Measurements from ENCODE around the gene NECTIN1. TPM values are rescaled to one million over a fixed set of nuclear protein-coding genes. Genes with fewer than 3 reads are reported as not detected.

Gene NECTIN1
- total RNA-seq, 1 donor from 2014 or later: 58.2 TPM

DNA sequence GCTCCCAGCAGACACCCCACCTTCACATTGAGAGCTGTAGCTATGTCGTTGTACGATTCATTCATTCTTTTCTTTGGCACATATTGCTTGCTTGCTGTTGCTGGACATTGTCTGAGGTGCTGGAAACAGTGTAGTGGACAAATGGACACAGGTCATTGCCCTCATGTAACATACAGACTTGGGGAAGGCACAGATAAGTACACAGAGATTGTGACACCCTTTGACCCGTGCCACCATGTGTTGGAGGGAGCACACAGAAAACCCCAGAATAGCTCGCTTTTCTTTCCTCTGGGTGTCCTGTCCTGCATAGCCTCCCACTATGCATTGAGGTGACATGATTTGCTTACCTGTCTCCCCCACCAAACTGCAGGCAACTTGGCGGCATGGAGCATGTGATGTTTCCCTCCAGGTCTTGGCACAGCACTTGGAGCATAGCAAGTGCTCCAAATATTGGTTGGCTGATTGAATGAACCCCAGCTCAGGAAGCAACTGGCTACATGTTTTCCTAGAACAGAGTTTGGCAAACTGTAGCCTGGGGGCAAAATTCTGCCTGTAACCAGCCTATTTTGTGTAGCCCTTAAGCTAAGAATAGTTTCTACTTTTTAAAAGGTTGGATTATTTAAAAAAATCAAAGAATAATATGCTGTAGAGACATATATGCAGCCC, 30.9 kb upstream of the NECTIN1 start:
- TF ChIP-seq, protein P1, sequence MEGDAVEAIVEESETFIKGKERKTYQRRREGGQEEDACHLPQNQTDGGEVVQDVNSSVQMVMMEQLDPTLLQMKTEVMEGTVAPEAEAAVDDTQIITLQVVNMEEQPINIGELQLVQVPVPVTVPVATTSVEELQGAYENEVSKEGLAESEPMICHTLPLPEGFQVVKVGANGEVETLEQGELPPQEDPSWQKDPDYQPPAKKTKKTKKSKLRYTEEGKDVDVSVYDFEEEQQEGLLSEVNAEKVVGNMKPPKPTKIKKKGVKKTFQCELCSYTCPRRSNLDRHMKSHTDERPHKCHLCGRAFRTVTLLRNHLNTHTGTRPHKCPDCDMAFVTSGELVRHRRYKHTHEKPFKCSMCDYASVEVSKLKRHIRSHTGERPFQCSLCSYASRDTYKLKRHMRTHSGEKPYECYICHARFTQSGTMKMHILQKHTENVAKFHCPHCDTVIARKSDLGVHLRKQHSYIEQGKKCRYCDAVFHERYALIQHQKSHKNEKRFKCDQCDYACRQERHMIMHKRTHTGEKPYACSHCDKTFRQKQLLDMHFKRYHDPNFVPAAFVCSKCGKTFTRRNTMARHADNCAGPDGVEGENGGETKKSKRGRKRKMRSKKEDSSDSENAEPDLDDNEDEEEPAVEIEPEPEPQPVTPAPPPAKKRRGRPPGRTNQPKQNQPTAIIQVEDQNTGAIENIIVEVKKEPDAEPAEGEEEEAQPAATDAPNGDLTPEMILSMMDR (IDR thresholded peaks at IDR 0.05): no peak
- TF ChIP-seq POLR2AphosphoS5 (IDR thresholded peaks at IDR 0.05; ENCODE audit: insufficient read depth in 1 of 2, low read depth in 1 of 2) (no peak), POLR2A (IDR thresholded peaks at IDR 0.05) (no peak)
- no peaks in the 10 kb centered on the region for H3K27me3 ChIP-seq
- H3K36me3 ChIP-seq: no peaks in the 10 kb centered on the region
- no peak for DNase-seq (ENCODE audit: extremely low spot score in 2 of 2)
- no peak overlapping the region for H3K27ac ChIP-seq
- intact Hi-C loops (cut with DNase I): no loop called here
- H3K4me3 ChIP-seq: no peak overlapping the region
- no peaks in the 10 kb centered on the region for H3K4me1 ChIP-seq
- H3K9me3 ChIP-seq: no peaks in the 10 kb centered on the region

DNA sequence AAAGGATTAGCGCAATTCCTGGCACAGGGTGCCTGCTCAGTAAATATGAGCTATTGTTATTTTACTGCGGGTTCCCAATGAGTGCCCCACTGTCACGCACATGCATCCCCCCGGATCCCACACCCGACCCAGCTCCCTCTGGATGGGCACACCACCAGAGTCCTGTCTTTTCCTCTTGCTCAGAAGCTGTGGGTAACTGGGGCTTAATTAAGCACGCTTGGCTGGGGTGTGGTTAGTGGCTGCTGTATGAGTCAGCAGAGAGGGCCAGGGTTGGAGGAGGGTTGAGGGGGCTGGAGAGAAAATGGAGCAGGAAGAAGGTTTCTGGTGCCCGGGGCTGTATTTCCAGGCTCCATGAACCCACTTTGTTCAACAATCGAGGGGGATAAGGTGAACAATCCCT, 30.3 kb upstream of the NECTIN1 start:
- no peak for DNase-seq (ENCODE audit: extremely low spot score in 2 of 2)
- TF ChIP-seq POLR2A (IDR thresholded peaks at IDR 0.05) (no peak), POLR2AphosphoS5 (IDR thresholded peaks at IDR 0.05; ENCODE audit: insufficient read depth in 1 of 2, low read depth in 1 of 2) (no peak)
- TF ChIP-seq, protein P1 (IDR thresholded peaks at IDR 0.05): no peak
- no peaks in the 10 kb centered on the region for H3K27me3 ChIP-seq
- H3K36me3 ChIP-seq: no peaks in the 10 kb centered on the region
- H3K27ac ChIP-seq: no peak overlapping the region
- intact Hi-C loops (cut with DNase I): no loop called here
- no peaks in the 10 kb centered on the region for H3K4me1 ChIP-seq
- no peaks in the 10 kb centered on the region for H3K9me3 ChIP-seq
- H3K4me3 ChIP-seq: no peak overlapping the region

- no peak for TF ChIP-seq POLR2A (IDR thresholded peaks at IDR 0.05)
- TF ChIP-seq POLR2AphosphoS5 (IDR thresholded peaks at IDR 0.05; ENCODE audit: insufficient read depth in 1 of 2, low read depth in 1 of 2): no peak
- TF ChIP-seq, protein P1 (IDR thresholded peaks at IDR 0.05): no peak
- Histone ChIP-seq H3K27me3 (no peaks in the 10 kb centered on the region), H3K4me3 (no peak overlapping the region), H3K36me3 (no peaks in the 10 kb centered on the region), H3K9me3 (no peaks in the 10 kb centered on the region), H3K4me1 (peaks cover under 1% of the 10 kb centered on the region), H3K27ac (no peak overlapping the region)
- intact Hi-C loops (cut with DNase I): no loop called here
- no peak for DNase-seq (ENCODE audit: extremely low spot score in 2 of 2)
Measured at GRCh38 chr11:119758291-119758690, 29.3 kb upstream of the NECTIN1 start.

GRCh38 chr11:119757378-119757777, 28.4 kb upstream of the NECTIN1 start:
- Histone ChIP-seq H3K36me3 (no peaks in the 10 kb centered on the region), H3K27me3 (no peaks in the 10 kb centered on the region), H3K4me3 (no peak overlapping the region), H3K9me3 (no peaks in the 10 kb centered on the region), H3K4me1 (peaks cover 9% of the 10 kb centered on the region), H3K27ac (no peak overlapping the region)
- DNase-seq (ENCODE audit: extremely low spot score in 2 of 2): no peak
- TF ChIP-seq, protein P1 (IDR thresholded peaks at IDR 0.05): no peak
- no peak for TF ChIP-seq POLR2A (IDR thresholded peaks at IDR 0.05)
- TF ChIP-seq POLR2AphosphoS5 (IDR thresholded peaks at IDR 0.05; ENCODE audit: insufficient read depth in 1 of 2, low read depth in 1 of 2): no peak
- intact Hi-C loops (cut with DNase I): no loop called here

DNA sequence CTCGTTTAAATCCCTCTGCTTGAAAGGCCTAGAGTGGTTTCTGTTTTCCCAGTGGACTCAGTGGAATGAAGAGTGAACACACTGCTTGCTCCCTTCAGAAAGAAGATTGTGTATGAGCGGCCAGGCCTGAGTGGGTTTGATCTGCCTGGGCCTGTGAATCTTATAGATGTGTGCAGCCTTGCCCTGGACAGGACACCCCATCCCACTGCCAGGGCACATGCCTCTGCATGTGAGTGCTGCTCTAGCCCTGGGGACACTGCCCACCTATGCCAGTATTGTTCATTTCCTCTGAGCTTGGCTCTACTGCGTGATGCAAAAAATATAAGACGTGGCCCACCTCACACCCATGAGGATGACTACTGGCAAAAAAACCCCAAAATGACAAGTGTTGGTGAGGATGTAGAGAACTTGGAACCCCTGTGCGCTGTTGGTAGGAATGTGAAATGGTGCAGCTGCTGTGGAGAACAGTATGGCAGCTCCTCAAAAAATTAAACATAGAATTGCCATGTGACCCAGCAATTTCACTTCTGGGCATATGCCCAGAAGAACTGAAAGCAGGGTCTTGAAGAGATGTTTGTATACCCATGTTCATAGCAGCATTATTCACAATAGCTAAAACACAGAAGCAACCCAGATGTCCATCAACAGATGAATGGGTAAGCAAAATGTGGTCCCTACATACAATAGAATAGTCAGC, 27.3 kb upstream of the NECTIN1 start:
- H3K27ac ChIP-seq: no peak overlapping the region
- intact Hi-C loops (cut with DNase I): no loop called here
- H3K27me3 ChIP-seq: no peaks in the 10 kb centered on the region
- H3K4me3 ChIP-seq: no peak overlapping the region
- TF ChIP-seq POLR2AphosphoS5 (IDR thresholded peaks at IDR 0.05; ENCODE audit: insufficient read depth in 1 of 2, low read depth in 1 of 2) (no peak), POLR2A (IDR thresholded peaks at IDR 0.05) (no peak)
- TF ChIP-seq, protein P1 (IDR thresholded peaks at IDR 0.05): no peak
- no peaks in the 10 kb centered on the region for H3K9me3 ChIP-seq
- H3K36me3 ChIP-seq: no peaks in the 10 kb centered on the region
- DNase-seq (ENCODE audit: extremely low spot score in 2 of 2): no peak
- peaks cover 9% of the 10 kb centered on the region for H3K4me1 ChIP-seq
